ENCODE measurements around the gene SOWAHC. TPM values are rescaled to one million over a fixed set of nuclear protein-coding genes. Genes with fewer than 3 reads are reported as not detected.

SOWAHC gene
- total RNA-seq, 1 donor from 2014 or later: 14.2 TPM

DNA sequence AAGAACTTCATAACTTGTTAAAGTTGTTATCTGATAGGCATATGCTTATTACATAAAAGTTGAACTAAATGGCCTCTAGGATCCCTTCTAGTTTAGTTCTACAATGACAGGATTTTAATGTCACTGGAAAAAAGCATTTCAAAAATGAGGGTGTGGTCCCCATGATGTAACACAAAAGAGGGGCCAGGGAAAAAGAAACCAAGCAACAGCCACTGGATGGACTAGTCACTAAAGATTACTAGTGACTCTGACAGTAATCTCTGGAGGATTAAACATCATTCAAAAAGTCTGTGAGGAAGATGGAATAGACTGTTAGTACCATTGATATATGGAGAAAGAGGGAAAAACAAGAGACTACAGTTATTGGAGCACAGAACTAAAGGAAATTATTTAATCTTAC lies 23.0 kb upstream of the SOWAHC start:
- Mint-ChIP-seq H3K4me3 (ENCODE audit: unreplicated experiment) (no peak overlapping the region), H3K9me3 (ENCODE audit: low read depth) (no peaks in the 10 kb centered on the region), H3K4me1 (ENCODE audit: low read depth) (peaks cover 20% of the 10 kb centered on the region), H3K27ac (ENCODE audit: unreplicated experiment) (peak overlapping the region; percentile 46), H3K27me3 (ENCODE audit: low read depth) (no peaks in the 10 kb centered on the region), H3K36me3 (ENCODE audit: low read depth) (peaks cover 5% of the 10 kb centered on the region)
- TF ChIP-seq, protein P1, sequence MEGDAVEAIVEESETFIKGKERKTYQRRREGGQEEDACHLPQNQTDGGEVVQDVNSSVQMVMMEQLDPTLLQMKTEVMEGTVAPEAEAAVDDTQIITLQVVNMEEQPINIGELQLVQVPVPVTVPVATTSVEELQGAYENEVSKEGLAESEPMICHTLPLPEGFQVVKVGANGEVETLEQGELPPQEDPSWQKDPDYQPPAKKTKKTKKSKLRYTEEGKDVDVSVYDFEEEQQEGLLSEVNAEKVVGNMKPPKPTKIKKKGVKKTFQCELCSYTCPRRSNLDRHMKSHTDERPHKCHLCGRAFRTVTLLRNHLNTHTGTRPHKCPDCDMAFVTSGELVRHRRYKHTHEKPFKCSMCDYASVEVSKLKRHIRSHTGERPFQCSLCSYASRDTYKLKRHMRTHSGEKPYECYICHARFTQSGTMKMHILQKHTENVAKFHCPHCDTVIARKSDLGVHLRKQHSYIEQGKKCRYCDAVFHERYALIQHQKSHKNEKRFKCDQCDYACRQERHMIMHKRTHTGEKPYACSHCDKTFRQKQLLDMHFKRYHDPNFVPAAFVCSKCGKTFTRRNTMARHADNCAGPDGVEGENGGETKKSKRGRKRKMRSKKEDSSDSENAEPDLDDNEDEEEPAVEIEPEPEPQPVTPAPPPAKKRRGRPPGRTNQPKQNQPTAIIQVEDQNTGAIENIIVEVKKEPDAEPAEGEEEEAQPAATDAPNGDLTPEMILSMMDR (IDR thresholded peaks at IDR 0.05): no peak
- DNase-seq (ENCODE audit: low spot score): no peak

- H3K9me3 Mint-ChIP-seq (ENCODE audit: low read depth): no peaks in the 10 kb centered on the region
- peaks cover 25% of the 10 kb centered on the region for H3K4me1 Mint-ChIP-seq (ENCODE audit: low read depth)
- H3K27ac Mint-ChIP-seq (ENCODE audit: unreplicated experiment): no peak overlapping the region
- peaks cover 3% of the 10 kb centered on the region for H3K36me3 Mint-ChIP-seq (ENCODE audit: low read depth)
- no peak overlapping the region for H3K4me3 Mint-ChIP-seq (ENCODE audit: unreplicated experiment)
- DNase-seq (ENCODE audit: low spot score): no peak
- TF ChIP-seq, protein P1 (IDR thresholded peaks at IDR 0.05): no peak
- no peaks in the 10 kb centered on the region for H3K27me3 Mint-ChIP-seq (ENCODE audit: low read depth)
Observed at GRCh38 chr2:109592905-109593304, 21.3 kb upstream of the SOWAHC start.

DNA sequence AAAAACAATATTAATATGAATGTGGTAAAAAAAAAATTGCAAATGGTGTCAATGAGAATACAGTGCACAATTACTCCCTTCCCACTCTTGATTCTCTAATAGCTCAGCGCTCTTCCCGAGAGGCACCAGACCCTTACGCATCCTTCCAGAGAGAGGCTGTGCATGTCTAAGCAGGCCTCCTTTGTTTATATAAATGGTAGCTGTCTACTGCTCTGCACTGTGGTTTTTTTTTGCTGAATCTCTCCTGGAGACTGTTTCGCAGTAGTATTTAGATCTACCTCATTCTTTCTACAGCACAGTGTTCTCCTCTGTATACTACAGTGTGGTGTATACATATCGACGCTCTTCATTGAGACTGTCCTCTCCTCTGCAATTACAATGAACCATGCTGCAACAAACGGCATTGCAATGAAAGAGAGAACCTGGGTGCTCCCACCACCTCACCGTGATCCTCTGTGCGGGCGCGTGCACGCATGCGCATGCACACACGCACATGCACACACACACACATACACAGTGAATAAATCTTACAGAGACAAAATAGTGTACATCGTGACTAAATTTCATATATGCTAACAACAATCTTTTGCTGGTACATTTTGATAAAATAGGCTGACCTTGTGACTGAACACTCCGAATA lies 19.8 kb upstream of the SOWAHC start:
- no peak overlapping the region for H3K27ac Mint-ChIP-seq (ENCODE audit: unreplicated experiment)
- H3K36me3 Mint-ChIP-seq (ENCODE audit: low read depth): peaks cover 3% of the 10 kb centered on the region
- no peak overlapping the region for H3K4me3 Mint-ChIP-seq (ENCODE audit: unreplicated experiment)
- H3K4me1 Mint-ChIP-seq (ENCODE audit: low read depth): peaks cover 23% of the 10 kb centered on the region
- TF ChIP-seq, protein P1 (IDR thresholded peaks at IDR 0.05): no peak
- H3K27me3 Mint-ChIP-seq (ENCODE audit: low read depth): no peaks in the 10 kb centered on the region
- H3K9me3 Mint-ChIP-seq (ENCODE audit: low read depth): no peaks in the 10 kb centered on the region
- no peak for DNase-seq (ENCODE audit: low spot score)

DNA sequence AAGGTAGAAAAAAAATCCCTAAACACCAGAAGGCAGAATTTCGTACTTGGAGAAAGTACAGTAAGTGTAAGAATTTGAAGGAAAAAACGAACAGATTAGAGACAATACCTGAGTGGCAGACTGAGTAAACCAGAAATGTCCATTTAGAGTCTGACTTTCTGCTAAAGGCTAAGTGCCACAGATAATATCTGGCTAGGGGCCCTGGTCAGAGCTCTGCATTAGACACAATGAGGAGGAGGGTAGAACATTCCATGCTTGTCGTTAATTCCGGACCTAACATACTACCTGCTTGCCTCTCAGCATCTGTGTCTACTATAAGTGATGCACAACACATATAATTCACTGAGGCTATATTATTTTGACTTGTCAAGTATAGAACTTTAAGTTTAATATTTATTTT lies 18.5 kb upstream of the SOWAHC start:
- H3K4me3 Mint-ChIP-seq (ENCODE audit: unreplicated experiment): no peak overlapping the region
- no peaks in the 10 kb centered on the region for H3K27me3 Mint-ChIP-seq (ENCODE audit: low read depth)
- peaks cover 3% of the 10 kb centered on the region for H3K36me3 Mint-ChIP-seq (ENCODE audit: low read depth)
- H3K9me3 Mint-ChIP-seq (ENCODE audit: low read depth): no peaks in the 10 kb centered on the region
- no peak overlapping the region for H3K27ac Mint-ChIP-seq (ENCODE audit: unreplicated experiment)
- peaks cover 28% of the 10 kb centered on the region for H3K4me1 Mint-ChIP-seq (ENCODE audit: low read depth)
- no peak for DNase-seq (ENCODE audit: low spot score)
- TF ChIP-seq, protein P1 (IDR thresholded peaks at IDR 0.05): no peak

- peaks cover 33% of the 10 kb centered on the region for H3K4me1 Mint-ChIP-seq (ENCODE audit: low read depth)
- no peak for DNase-seq (ENCODE audit: low spot score)
- TF ChIP-seq, protein P1 (IDR thresholded peaks at IDR 0.05): no peak
- H3K36me3 Mint-ChIP-seq (ENCODE audit: low read depth): no peaks in the 10 kb centered on the region
- no peaks in the 10 kb centered on the region for H3K9me3 Mint-ChIP-seq (ENCODE audit: low read depth)
- H3K4me3 Mint-ChIP-seq (ENCODE audit: unreplicated experiment): no peak overlapping the region
- H3K27ac Mint-ChIP-seq (ENCODE audit: unreplicated experiment): no peak overlapping the region
- H3K27me3 Mint-ChIP-seq (ENCODE audit: low read depth): no peaks in the 10 kb centered on the region
Observed at GRCh38 chr2:109597283-109597682, 16.9 kb upstream of the SOWAHC start.
